ENCODE results near the gene CUEDC1. TPM values are rescaled to one million over a fixed set of nuclear protein-coding genes. Genes with fewer than 3 reads are reported as not detected.

The CUEDC1 gene
- 7.4 and 9.1 TPM in 2 replicates for total RNA-seq

GRCh38 chr17:57955183-57955931, at the start of gene CUEDC1:
CUEDC1 (minus strand) TSS chr17:57955412; CDS start chr17:57885564, 69,848 bp downstream.

GRCh38 chr17:57987581-57988300, 32.5 kb upstream of the CUEDC1 start, which contains the start of gene VEZF1:
VEZF1 (minus strand) TSS chr17:57988254; CDS start chr17:57988111, 143 bp downstream.

GRCh38 chr17:57849874-57850754, 105.1 kb downstream of the CUEDC1 start, which contains the start of gene MRPS23:
MRPS23 (minus strand) TSS chr17:57850044; CDS start chr17:57850010, 34 bp downstream.

Other genes starting within 250 kb of the CUEDC1 start
- not detected in 2 replicates for gene CCDC182, start 210.1 kb downstream of the CUEDC1 start, total RNA-seq
- 26.0 and 26.7 TPM in 2 replicates for gene MRPS23, start 105.4 kb downstream of the CUEDC1 start, total RNA-seq
- 22.9 and 25.3 TPM in 2 replicates for gene VEZF1, start 32.8 kb upstream of the CUEDC1 start, total RNA-seq
- 320 and 382 TPM in 2 replicates for gene SRSF1, start 51.8 kb upstream of the CUEDC1 start, total RNA-seq
- 16.0 and 20.3 TPM in 2 replicates for gene DYNLL2, start 128.0 kb upstream of the CUEDC1 start, total RNA-seq
- not detected in 2 replicates for gene OR4D1, start 193.0 kb upstream of the CUEDC1 start, total RNA-seq
- gene OR4D2, start 211.6 kb upstream of the CUEDC1 start, total RNA-seq = not detected in 2 replicates
- gene EPX, start 237.3 kb upstream of the CUEDC1 start, total RNA-seq = not detected in 2 replicates

Data from smooth muscle cell of the umbilical artery (primary cell).